HG02840 (cell line): ENCODE data around the gene NRN1L.
"Not testable (repeated sequence)": the region's sequence is repeated elsewhere in the genome, so short reads cannot be mapped to it uniquely, and the experiment has no call there.

Experiments used
- ATAC-seq: cut with Tn5 transposase; IDR thresholded peaks from one replicate; pipeline ENCODE4 v1.9.1; 2021; ENCODE audit warnings: mild to moderate bottlenecking, moderate library complexity, moderate number of reproducible peaks; ENCODE audit not compliant: unreplicated experiment, low FRiP score

NRN1L gene

GRCh38 chr16:67915496-67915769, 30.7 kb downstream of the NRN1L start:
- ATAC-seq: not testable (repeated sequence)

GRCh38 chr16:67915831-67916723, 31.4 kb downstream of the NRN1L start:
- ATAC-seq: no peak

- ATAC-seq: no peak
Observed at GRCh38 chr16:67917140-67917851, 32.6 kb downstream of the NRN1L start.

- ATAC-seq: no peak
Observed at GRCh38 chr16:67917852-67918236, 33.2 kb downstream of the NRN1L start.

GRCh38 chr16:67919622-67920221, 35.0 kb downstream of the NRN1L start:
- no peak for ATAC-seq

GRCh38 chr16:67922221-67922620, 37.5 kb downstream of the NRN1L start:
- ATAC-seq: no peak

GRCh38 chr16:67922740-67923139, 38.1 kb downstream of the NRN1L start:
- no peak for ATAC-seq

- no peak for ATAC-seq
Observed at GRCh38 chr16:67923414-67924116, 38.9 kb downstream of the NRN1L start.

GRCh38 chr16:67924140-67924906, 39.6 kb downstream of the NRN1L start:
- ATAC-seq: no peak

GRCh38 chr16:67926181-67926750, 41.6 kb downstream of the NRN1L start:
- no peak for ATAC-seq

GRCh38 chr16:67927131-67927941, 42.7 kb downstream of the NRN1L start:
- ATAC-seq: no peak

- ATAC-seq: no peak
Observed at GRCh38 chr16:67928147-67928546, 43.5 kb downstream of the NRN1L start.

- ATAC-seq: no peak
Observed at GRCh38 chr16:67928561-67929364, 44.1 kb downstream of the NRN1L start.

GRCh38 chr16:67930191-67930590, 45.5 kb downstream of the NRN1L start:
- ATAC-seq: no peak

- ATAC-seq: no peak
Observed at GRCh38 chr16:67930678-67931211, 46.1 kb downstream of the NRN1L start.

GRCh38 chr16:67931712-67932461, 47.2 kb downstream of the NRN1L start, which contains the start of gene CTRL:
CTRL (minus strand) TSS chr16:67931862; CDS start chr16:67931852, 10 bp downstream.
- no peak for ATAC-seq

- no peak for ATAC-seq
Observed at GRCh38 chr16:67932462-67932840, 47.8 kb downstream of the NRN1L start.
